Fibroblast of lung (primary cell): Measurements from ENCODE around the gene WIZ. TPM values are rescaled to one million over a fixed set of nuclear protein-coding genes. Genes with fewer than 3 reads are reported as not detected.

Experiments
- DNase-seq, 2 donors: peaks; one replicate each; pipeline versions ENCODE4 v3.0.0 to v3.0.0-alpha.2; 2010; ENCODE audit warnings: low read depth in 2 of 2
- H2AFZ ChIP-seq: 2 replicates; pipeline ENCODE4 v1.5.1; 2012; ENCODE audit warnings: low read length, control low read depth, inconsistent platforms
- H3K27ac ChIP-seq: 2 replicates; pipeline ENCODE4 v1.5.1; 2011; ENCODE audit warnings: low read length, control low read depth; ENCODE audit not compliant: insufficient read depth
- H3K27me3 ChIP-seq: 2 replicates; pipeline ENCODE4 v1.5.1; 2011; ENCODE audit warnings: mild to moderate bottlenecking, low read length; ENCODE audit not compliant: control insufficient read depth, insufficient read depth
- H3K36me3 ChIP-seq: 2 replicates; pipeline ENCODE4 v1.5.1; 2011; ENCODE audit warnings: low read length; ENCODE audit not compliant: control insufficient read depth, insufficient read depth
- H3K4me1 ChIP-seq: 2 replicates; pipeline ENCODE4 v1.5.1; 2011; ENCODE audit warnings: low read length; ENCODE audit not compliant: control insufficient read depth, insufficient read depth; ENCODE audit errors: extremely low read depth
- H3K4me2 ChIP-seq: 2 replicates; pipeline ENCODE4 v1.5.1; 2011; ENCODE audit warnings: low read length, control low read depth; ENCODE audit not compliant: insufficient read depth; ENCODE audit errors: extremely low read depth
- H3K4me3 ChIP-seq, 4 experiments: fragments of 200-600 bp in 1 of 4; sonication (generic) in 1 of 4; replicated peaks in 1 of 4; 2 replicates each; pipeline ENCODE4 v1.5.1; 2011 to 2016; ENCODE audit warnings: low read length in 4 of 4, low read depth in 3 of 4, mild to moderate bottlenecking in 3 of 4, control low read depth in 2 of 4, inconsistent platforms in 1 of 4, mixed read lengths in 1 of 4; ENCODE audit not compliant: insufficient read depth in 1 of 4; ENCODE audit errors: control extremely low read depth in 1 of 4
- H3K79me2 ChIP-seq: 2 replicates; pipeline ENCODE4 v1.5.1; 2012; ENCODE audit warnings: mild to moderate bottlenecking, low read length, inconsistent platforms; ENCODE audit not compliant: control insufficient read depth, insufficient read depth
- H3K9ac ChIP-seq: 2 replicates; pipeline ENCODE4 v1.5.1; 2011; ENCODE audit warnings: mild to moderate bottlenecking, low read length, control low read depth; ENCODE audit not compliant: insufficient read depth
- H3K9me3 ChIP-seq: 2 replicates; pipeline ENCODE4 v1.5.1; 2012; ENCODE audit warnings: low read depth, low read length; ENCODE audit not compliant: control insufficient read depth, insufficient read depth
- H4K20me1 ChIP-seq: 2 replicates; pipeline ENCODE4 v1.5.1; 2011; ENCODE audit warnings: low read length; ENCODE audit not compliant: control insufficient read depth, insufficient read depth; ENCODE audit errors: extremely low read depth
- EZH2 ChIP-seq: IDR thresholded peaks from 2 replicates; pipeline ENCODE4 v1.5.1; 2012; ENCODE audit warnings: low read length, control low read depth, mild to moderate bottlenecking; ENCODE audit errors: missing control alignments
- polyA plus RNA-seq, 2 donors: library from polyadenylated mRNA; depleted of rRNA in 1 of 2; stranded (reverse) in 1 of 2; unstranded in 1 of 2; fragments of >200 nt; gene quantifications; 2 replicates each; pipeline ENCODE4 v1.2.1, GENCODE V29; 2011 to 2012; ENCODE audit warnings: missing spikeins in 1 of 2
- total RNA-seq: library from RNA; depleted of rRNA; stranded (reverse); fragments of >200 nt; gene quantifications from 2 replicates; pipeline ENCODE4 v1.2.1, GENCODE V29; 2014
- TF ChIP-seq, protein P1 (sequence below), 2 donors: IDR thresholded peaks in 1 of 2; conservative IDR thresholded peaks in 1 of 2; 1 replicate in 1 of 2; 2 replicates in 1 of 2; pipeline ENCODE4 v1.5.1; 2011 to 2012; ENCODE audit warnings: low read length in 2 of 2, control low read depth in 1 of 2, inconsistent platforms in 1 of 2, low read depth in 1 of 2, mild to moderate bottlenecking in 1 of 2

Gene WIZ
- total and polyA plus RNA-seq, 2 donors (not counting 1 experiment from before 2014, with no cell fraction given) = 7.5 to 9.7 TPM

DNA sequence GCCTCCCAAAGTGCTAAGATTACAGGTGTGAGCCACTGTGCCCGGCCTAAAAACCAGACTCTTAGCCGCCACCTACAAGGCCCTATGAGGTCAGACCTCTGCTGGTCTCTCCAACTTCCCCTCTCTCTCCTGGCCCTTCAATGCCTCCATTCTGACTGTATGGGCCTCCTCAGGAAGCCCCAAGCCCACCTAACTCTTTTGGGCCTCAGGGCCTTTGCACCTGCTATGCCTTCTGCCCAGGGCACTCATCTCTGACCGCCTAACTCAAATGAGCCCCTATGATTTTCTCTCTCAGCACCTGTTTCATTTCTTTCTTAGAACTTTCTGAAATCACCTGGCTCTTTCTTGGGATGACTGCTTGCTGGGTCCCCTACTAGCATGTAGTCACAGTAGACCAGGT, 6.4 kb downstream of the WIZ start:
- Histone ChIP-seq H3K36me3 (no peaks in the 10 kb centered on the region), H3K27ac (no peak overlapping the region), H3K4me3 (no peak overlapping the region), H3K79me2 (no peaks in the 10 kb centered on the region), H4K20me1 (no peaks in the 10 kb centered on the region), H3K4me2 (no peak overlapping the region), H3K4me1 (no peaks in the 10 kb centered on the region), H3K27me3 (no peaks in the 10 kb centered on the region), H3K9ac (no peak overlapping the region), H2AFZ (no peak overlapping the region), H3K9me3 (no peaks in the 10 kb centered on the region)
- TF ChIP-seq EZH2 = no peak
- TF ChIP-seq, protein P1, sequence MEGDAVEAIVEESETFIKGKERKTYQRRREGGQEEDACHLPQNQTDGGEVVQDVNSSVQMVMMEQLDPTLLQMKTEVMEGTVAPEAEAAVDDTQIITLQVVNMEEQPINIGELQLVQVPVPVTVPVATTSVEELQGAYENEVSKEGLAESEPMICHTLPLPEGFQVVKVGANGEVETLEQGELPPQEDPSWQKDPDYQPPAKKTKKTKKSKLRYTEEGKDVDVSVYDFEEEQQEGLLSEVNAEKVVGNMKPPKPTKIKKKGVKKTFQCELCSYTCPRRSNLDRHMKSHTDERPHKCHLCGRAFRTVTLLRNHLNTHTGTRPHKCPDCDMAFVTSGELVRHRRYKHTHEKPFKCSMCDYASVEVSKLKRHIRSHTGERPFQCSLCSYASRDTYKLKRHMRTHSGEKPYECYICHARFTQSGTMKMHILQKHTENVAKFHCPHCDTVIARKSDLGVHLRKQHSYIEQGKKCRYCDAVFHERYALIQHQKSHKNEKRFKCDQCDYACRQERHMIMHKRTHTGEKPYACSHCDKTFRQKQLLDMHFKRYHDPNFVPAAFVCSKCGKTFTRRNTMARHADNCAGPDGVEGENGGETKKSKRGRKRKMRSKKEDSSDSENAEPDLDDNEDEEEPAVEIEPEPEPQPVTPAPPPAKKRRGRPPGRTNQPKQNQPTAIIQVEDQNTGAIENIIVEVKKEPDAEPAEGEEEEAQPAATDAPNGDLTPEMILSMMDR (conservative IDR thresholded peaks at IDR 0.05 in 1 of 2, IDR thresholded peaks at IDR 0.05 in 1 of 2; ENCODE audit: low read depth in 1 of 2, low read length in 2 of 2) = no peak
- no peak for DNase-seq

DNA sequence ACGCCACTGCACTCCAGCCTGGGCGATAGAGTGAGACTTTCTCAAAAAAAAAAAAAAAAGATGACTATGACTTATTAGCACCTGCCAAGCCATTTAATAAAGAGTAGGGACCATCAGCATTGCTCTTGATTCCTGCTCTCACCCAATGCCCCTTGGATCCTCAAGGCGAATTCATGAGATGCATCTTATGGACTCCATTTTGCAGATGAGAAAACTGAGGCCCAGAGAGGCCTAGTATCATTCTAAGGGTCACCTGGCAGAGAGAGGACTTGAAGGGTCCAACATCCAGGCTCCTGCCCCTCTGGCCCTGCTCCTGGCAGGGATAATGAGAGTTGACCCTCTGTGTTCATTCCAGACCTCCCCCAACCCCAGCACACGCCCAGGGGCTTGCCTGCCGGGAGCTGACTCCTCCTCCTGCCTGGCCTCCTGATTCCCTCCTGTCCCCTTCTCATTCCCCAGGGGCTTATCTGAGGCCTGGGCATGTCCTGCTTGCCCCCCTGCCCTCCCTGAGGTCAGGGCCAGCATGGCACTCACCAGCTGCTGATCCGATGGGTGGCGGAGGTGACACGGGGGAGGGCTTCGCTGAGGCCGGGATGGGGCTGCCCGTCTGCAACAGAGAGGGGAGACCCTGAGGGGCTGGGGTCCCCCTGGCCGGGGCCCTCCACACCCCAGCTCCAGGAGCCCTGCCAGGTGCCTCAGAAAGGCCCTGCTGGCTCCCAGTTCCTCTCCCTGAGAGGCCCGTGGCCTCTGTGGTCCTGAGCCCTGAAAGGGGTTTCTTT, 7.4 kb downstream of the WIZ start:
- H3K4me2 ChIP-seq = no peak overlapping the region
- no peaks in the 10 kb centered on the region for H3K27me3 ChIP-seq
- no peak overlapping the region for H2AFZ ChIP-seq
- no peak for DNase-seq
- no peaks in the 10 kb centered on the region for H3K79me2 ChIP-seq
- no peak overlapping the region for H3K4me3 ChIP-seq
- no peaks in the 10 kb centered on the region for H4K20me1 ChIP-seq
- H3K9me3 ChIP-seq = no peaks in the 10 kb centered on the region
- no peaks in the 10 kb centered on the region for H3K4me1 ChIP-seq
- no peak for TF ChIP-seq EZH2
- TF ChIP-seq, protein P1 (conservative IDR thresholded peaks at IDR 0.05 in 1 of 2, IDR thresholded peaks at IDR 0.05 in 1 of 2; ENCODE audit: low read depth in 1 of 2, low read length in 2 of 2) = no peak
- H3K27ac ChIP-seq = no peak overlapping the region
- no peak overlapping the region for H3K9ac ChIP-seq
- H3K36me3 ChIP-seq = no peaks in the 10 kb centered on the region

DNA sequence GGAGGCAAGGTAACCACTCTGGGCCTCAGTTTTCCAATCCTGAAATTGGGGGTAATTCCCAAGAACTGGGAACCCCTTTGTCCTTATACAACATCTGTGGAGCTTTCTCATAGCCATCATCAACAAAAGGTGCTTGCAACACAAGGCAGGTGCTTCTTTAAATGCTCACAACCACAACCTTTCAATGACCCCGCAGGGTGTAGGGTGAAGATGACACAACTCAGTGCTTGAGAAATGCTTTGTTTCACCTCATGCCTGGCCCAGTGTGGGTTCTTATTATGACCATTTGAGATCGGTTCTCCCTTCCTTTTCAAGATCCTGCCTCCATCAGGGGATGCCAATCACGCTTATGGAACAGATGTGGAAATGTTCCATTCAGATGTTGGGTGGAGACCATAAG, 8.4 kb downstream of the WIZ start:
- H3K9me3 ChIP-seq = no peaks in the 10 kb centered on the region
- no peak for DNase-seq
- H3K4me2 ChIP-seq = no peak overlapping the region
- H3K36me3 ChIP-seq = no peaks in the 10 kb centered on the region
- H4K20me1 ChIP-seq = no peaks in the 10 kb centered on the region
- no peaks in the 10 kb centered on the region for H3K27me3 ChIP-seq
- H3K9ac ChIP-seq = no peak overlapping the region
- no peak overlapping the region for H3K4me3 ChIP-seq
- H3K79me2 ChIP-seq = no peaks in the 10 kb centered on the region
- TF ChIP-seq, protein P1 (conservative IDR thresholded peaks at IDR 0.05 in 1 of 2, IDR thresholded peaks at IDR 0.05 in 1 of 2; ENCODE audit: low read depth in 1 of 2, low read length in 2 of 2) = no peak
- no peak for TF ChIP-seq EZH2
- H3K27ac ChIP-seq = no peak overlapping the region
- no peaks in the 10 kb centered on the region for H3K4me1 ChIP-seq
- no peak overlapping the region for H2AFZ ChIP-seq
